ENCODE data around the gene TMEM203.

The TMEM203 gene

DNA sequence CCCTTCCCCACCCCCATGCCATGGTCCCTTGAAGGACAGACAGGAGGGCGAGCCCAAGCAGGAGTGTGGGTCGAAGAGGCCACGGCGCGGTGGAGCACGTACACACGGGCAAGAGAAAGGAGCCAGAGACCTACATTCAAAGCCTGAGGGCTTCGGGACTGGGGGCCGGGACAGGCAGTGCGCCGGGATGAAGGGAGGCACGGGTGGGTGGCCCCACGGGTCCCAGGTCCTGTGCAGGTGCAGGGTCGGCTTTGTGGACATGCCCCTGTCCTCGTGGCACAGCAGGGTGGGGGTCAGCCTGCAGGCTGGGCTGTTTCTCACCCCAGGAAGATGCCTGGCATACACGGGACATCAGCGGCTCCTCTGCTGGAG lies 45.4 kb downstream of the TMEM203 start:
- DNase-seq (ENCODE audit: low spot score), result no peak
- Histone ChIP-seq H3K27ac (no peak overlapping the region), H3K4me3 (no peak overlapping the region)
- TF ChIP-seq, protein P1, sequence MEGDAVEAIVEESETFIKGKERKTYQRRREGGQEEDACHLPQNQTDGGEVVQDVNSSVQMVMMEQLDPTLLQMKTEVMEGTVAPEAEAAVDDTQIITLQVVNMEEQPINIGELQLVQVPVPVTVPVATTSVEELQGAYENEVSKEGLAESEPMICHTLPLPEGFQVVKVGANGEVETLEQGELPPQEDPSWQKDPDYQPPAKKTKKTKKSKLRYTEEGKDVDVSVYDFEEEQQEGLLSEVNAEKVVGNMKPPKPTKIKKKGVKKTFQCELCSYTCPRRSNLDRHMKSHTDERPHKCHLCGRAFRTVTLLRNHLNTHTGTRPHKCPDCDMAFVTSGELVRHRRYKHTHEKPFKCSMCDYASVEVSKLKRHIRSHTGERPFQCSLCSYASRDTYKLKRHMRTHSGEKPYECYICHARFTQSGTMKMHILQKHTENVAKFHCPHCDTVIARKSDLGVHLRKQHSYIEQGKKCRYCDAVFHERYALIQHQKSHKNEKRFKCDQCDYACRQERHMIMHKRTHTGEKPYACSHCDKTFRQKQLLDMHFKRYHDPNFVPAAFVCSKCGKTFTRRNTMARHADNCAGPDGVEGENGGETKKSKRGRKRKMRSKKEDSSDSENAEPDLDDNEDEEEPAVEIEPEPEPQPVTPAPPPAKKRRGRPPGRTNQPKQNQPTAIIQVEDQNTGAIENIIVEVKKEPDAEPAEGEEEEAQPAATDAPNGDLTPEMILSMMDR (IDR thresholded peaks at IDR 0.05), result no peak

- Histone ChIP-seq H3K27ac (no peak overlapping the region), H3K4me3 (no peak overlapping the region)
- no peak for DNase-seq (ENCODE audit: low spot score)
- TF ChIP-seq, protein P1 (IDR thresholded peaks at IDR 0.05), result no peak
Measured at GRCh38 chr9:137159105-137160053, 46.1 kb downstream of the TMEM203 start.

GRCh38 chr9:137158625-137159024 lies 46.8 kb downstream of the TMEM203 start:
- TF ChIP-seq, protein P1 (IDR thresholded peaks at IDR 0.05), result no peak
- H3K27ac ChIP-seq, result no peak overlapping the region
- DNase-seq (ENCODE audit: low spot score), result no peak
- no peak overlapping the region for H3K4me3 ChIP-seq

DNA sequence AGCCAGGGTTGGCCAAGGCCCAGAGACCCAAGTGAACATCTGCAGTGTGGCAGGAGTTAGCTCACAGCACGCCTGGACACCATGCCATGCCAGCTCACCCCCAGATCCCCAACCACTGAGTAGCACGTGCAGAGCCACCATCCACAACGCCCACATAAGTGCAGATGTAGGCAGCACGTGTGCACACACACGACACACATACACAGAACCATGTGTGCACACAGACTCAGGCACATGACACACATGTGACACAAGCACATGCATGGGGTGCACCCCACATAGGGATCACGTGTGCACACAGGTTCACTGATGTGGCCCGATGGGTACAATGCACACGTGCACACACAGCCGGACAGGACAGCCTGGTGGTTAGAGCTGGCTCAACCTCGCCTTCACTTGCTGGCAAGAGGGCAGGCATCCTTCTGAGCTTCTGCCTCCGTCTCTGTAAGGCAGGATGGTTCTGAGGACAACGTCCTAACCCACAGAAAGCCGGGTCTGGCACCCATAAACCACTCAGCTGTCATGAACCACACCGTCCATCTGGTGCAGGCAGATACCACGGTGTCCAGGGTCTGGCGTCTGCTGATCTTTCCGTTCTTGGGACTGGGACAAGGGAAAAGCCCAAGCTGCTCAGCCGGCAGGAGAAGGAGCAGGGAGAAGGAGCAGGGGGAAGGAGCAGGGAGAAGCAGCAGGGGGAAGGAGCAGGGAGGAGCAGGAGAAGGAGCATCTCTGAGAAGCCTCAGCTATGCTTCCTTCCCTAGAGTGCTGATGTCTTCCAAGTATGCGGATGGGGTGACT lies 47.6 kb downstream of the TMEM203 start:
- Histone ChIP-seq H3K27ac (no peak overlapping the region), H3K4me3 (no peak overlapping the region)
- TF ChIP-seq, protein P1 (IDR thresholded peaks at IDR 0.05), result no peak
- no peak for DNase-seq (ENCODE audit: low spot score)

- TF ChIP-seq, protein P1 (IDR thresholded peaks at IDR 0.05), result no peak
- Histone ChIP-seq H3K27ac (no peak overlapping the region), H3K4me3 (peak overlapping the region; percentile 59)
- DNase-seq (ENCODE audit: low spot score), result no peak
Measured at GRCh38 chr9:137156567-137157375, 48.7 kb downstream of the TMEM203 start.

Measured in coronary artery (tissue), 2 donors.